SK-N-MC (cell line): ENCODE results near the gene PALMD.

Source experiments
- EZH2 ChIP-seq: fragments of 200-600 bp; sonication (generic); IDR thresholded peaks from one replicate; pipeline ENCODE4 v1.6.1; 2017; ENCODE audit warnings: antibody characterized with exemption
- POLR2AphosphoS5 ChIP-seq: IDR thresholded peaks from 2 replicates; pipeline ENCODE4 v1.6.1; 2012; ENCODE audit warnings: mild to moderate bottlenecking, low read depth, low read length, borderline replicate concordance

DNA sequence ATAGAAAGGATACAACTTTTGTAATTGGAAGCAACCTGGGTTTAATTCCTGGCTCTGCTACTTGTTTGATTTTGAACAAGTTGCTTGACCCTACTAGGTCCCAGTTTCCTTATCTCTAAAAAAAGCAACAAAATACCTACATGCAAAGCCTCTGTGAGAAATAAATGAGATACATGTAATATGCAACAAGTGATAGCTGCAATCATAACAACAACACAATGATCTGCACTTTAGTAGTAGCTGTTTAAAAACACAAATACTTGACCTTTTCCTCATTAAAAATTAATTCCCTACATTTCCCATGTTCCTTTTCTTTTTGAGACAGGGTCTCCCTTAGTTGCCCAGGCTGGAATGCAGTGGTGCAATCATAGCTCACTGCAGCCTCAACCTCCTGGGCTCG, 80.5 kb downstream of the PALMD start:
- TF ChIP-seq EZH2 (no peak), POLR2AphosphoS5 (no peak)
